ENCODE data around the gene KRT71.

Gene KRT71

GRCh38 chr12:52559979-52560378, 7.0 kb upstream of the KRT71 start:
- Mint-ChIP-seq H3K36me3 (no peaks in the 10 kb centered on the region), H3K4me3 (no peak overlapping the region), H3K9me3 (ENCODE audit: low read depth) (no peaks in the 10 kb centered on the region), H3K27me3 (peaks cover 3% of the 10 kb centered on the region), H3K4me1 (ENCODE audit: low read depth) (no peaks in the 10 kb centered on the region), H3K27ac (no peak overlapping the region)

- Mint-ChIP-seq H3K9me3 (ENCODE audit: low read depth) (no peaks in the 10 kb centered on the region), H3K27me3 (peaks cover 2% of the 10 kb centered on the region), H3K4me3 (no peak overlapping the region), H3K36me3 (no peaks in the 10 kb centered on the region), H3K27ac (no peak overlapping the region), H3K4me1 (ENCODE audit: low read depth) (no peaks in the 10 kb centered on the region)
These were observed 6.0 kb upstream of the KRT71 start for GRCh38 chr12:52558781-52559445.

- Mint-ChIP-seq H3K27me3 (peaks cover 1% of the 10 kb centered on the region), H3K4me3 (no peak overlapping the region), H3K4me1 (ENCODE audit: low read depth) (no peaks in the 10 kb centered on the region), H3K27ac (no peak overlapping the region), H3K36me3 (no peaks in the 10 kb centered on the region), H3K9me3 (ENCODE audit: low read depth) (no peaks in the 10 kb centered on the region)
These were observed 4.5 kb upstream of the KRT71 start for GRCh38 chr12:52557476-52557875.

GRCh38 chr12:52555577-52555976, 2.6 kb upstream of the KRT71 start:
- Mint-ChIP-seq H3K27ac (no peak overlapping the region), H3K4me3 (no peak overlapping the region), H3K27me3 (peaks cover 1% of the 10 kb centered on the region), H3K4me1 (ENCODE audit: low read depth) (no peaks in the 10 kb centered on the region), H3K36me3 (no peaks in the 10 kb centered on the region), H3K9me3 (ENCODE audit: low read depth) (no peaks in the 10 kb centered on the region)

GRCh38 chr12:52552055-52552454, 890 bp downstream of the KRT71 start:
- no peaks in the 10 kb centered on the region for H3K9me3 Mint-ChIP-seq (ENCODE audit: low read depth)
- no peaks in the 10 kb centered on the region for H3K4me1 Mint-ChIP-seq (ENCODE audit: low read depth)

GRCh38 chr12:52551216-52551865, 1.6 kb downstream of the KRT71 start:
- H3K27me3 Mint-ChIP-seq, result no peaks in the 10 kb centered on the region
- H3K4me3 Mint-ChIP-seq, result no peak overlapping the region
- H3K4me1 Mint-ChIP-seq (ENCODE audit: low read depth), result no peaks in the 10 kb centered on the region
- no peak overlapping the region for H3K27ac Mint-ChIP-seq
- H3K36me3 Mint-ChIP-seq, result no peaks in the 10 kb centered on the region
- no peaks in the 10 kb centered on the region for H3K9me3 Mint-ChIP-seq (ENCODE audit: low read depth)

More at GRCh38 chr12:52552055-52552454, 890 bp downstream of the KRT71 start:
- Mint-ChIP-seq H3K36me3 (no peaks in the 10 kb centered on the region), H3K27me3 (no peaks in the 10 kb centered on the region), H3K27ac (no peak overlapping the region), H3K4me3 (no peak overlapping the region)

GRCh38 chr12:52546126-52546525, 6.8 kb downstream of the KRT71 start:
- H3K27me3 Mint-ChIP-seq, result no peaks in the 10 kb centered on the region

GRCh38 chr12:52543985-52544883, 8.7 kb downstream of the KRT71 start:
- Mint-ChIP-seq H3K27ac (no peak overlapping the region), H3K36me3 (no peaks in the 10 kb centered on the region), H3K27me3 (no peaks in the 10 kb centered on the region), H3K9me3 (ENCODE audit: low read depth) (no peaks in the 10 kb centered on the region), H3K4me3 (no peak overlapping the region), H3K4me1 (ENCODE audit: low read depth) (no peaks in the 10 kb centered on the region)

More at GRCh38 chr12:52546126-52546525, 6.8 kb downstream of the KRT71 start:
- no peaks in the 10 kb centered on the region for H3K36me3 Mint-ChIP-seq
- no peaks in the 10 kb centered on the region for H3K4me1 Mint-ChIP-seq (ENCODE audit: low read depth)
- no peak overlapping the region for H3K4me3 Mint-ChIP-seq
- no peaks in the 10 kb centered on the region for H3K9me3 Mint-ChIP-seq (ENCODE audit: low read depth)
- H3K27ac Mint-ChIP-seq, result no peak overlapping the region

- H3K27me3 Mint-ChIP-seq, result no peaks in the 10 kb centered on the region
- no peak overlapping the region for H3K27ac Mint-ChIP-seq
- H3K4me1 Mint-ChIP-seq (ENCODE audit: low read depth), result no peaks in the 10 kb centered on the region
These were observed 10.1 kb downstream of the KRT71 start for GRCh38 chr12:52542785-52543318.

GRCh38 chr12:52542157-52542556, 10.8 kb downstream of the KRT71 start:
- Mint-ChIP-seq H3K27me3 (no peaks in the 10 kb centered on the region), H3K36me3 (no peaks in the 10 kb centered on the region), H3K4me3 (no peak overlapping the region), H3K9me3 (ENCODE audit: low read depth) (no peaks in the 10 kb centered on the region), H3K27ac (no peak overlapping the region), H3K4me1 (ENCODE audit: low read depth) (no peaks in the 10 kb centered on the region)

More at GRCh38 chr12:52542785-52543318, 10.1 kb downstream of the KRT71 start:
- no peak overlapping the region for H3K4me3 Mint-ChIP-seq
- H3K9me3 Mint-ChIP-seq (ENCODE audit: low read depth), result no peaks in the 10 kb centered on the region
- H3K36me3 Mint-ChIP-seq, result no peaks in the 10 kb centered on the region

GRCh38 chr12:52541709-52542108, 11.2 kb downstream of the KRT71 start:
- H3K27ac Mint-ChIP-seq, result no peak overlapping the region
- no peaks in the 10 kb centered on the region for H3K36me3 Mint-ChIP-seq
- no peaks in the 10 kb centered on the region for H3K9me3 Mint-ChIP-seq (ENCODE audit: low read depth)
- no peak overlapping the region for H3K4me3 Mint-ChIP-seq
- no peaks in the 10 kb centered on the region for H3K4me1 Mint-ChIP-seq (ENCODE audit: low read depth)
- H3K27me3 Mint-ChIP-seq, result no peaks in the 10 kb centered on the region

GRCh38 chr12:52540531-52540930, 12.4 kb downstream of the KRT71 start:
- no peak overlapping the region for H3K4me3 Mint-ChIP-seq

GRCh38 chr12:52539821-52540173, 13.1 kb downstream of the KRT71 start:
- no peak overlapping the region for H3K27ac Mint-ChIP-seq
- no peaks in the 10 kb centered on the region for H3K4me1 Mint-ChIP-seq (ENCODE audit: low read depth)
- H3K9me3 Mint-ChIP-seq (ENCODE audit: low read depth), result no peaks in the 10 kb centered on the region
- H3K4me3 Mint-ChIP-seq, result no peak overlapping the region
- H3K36me3 Mint-ChIP-seq, result no peaks in the 10 kb centered on the region
- no peaks in the 10 kb centered on the region for H3K27me3 Mint-ChIP-seq

More at GRCh38 chr12:52540531-52540930, 12.4 kb downstream of the KRT71 start:
- H3K36me3 Mint-ChIP-seq, result no peaks in the 10 kb centered on the region
- no peaks in the 10 kb centered on the region for H3K27me3 Mint-ChIP-seq
- no peaks in the 10 kb centered on the region for H3K9me3 Mint-ChIP-seq (ENCODE audit: low read depth)
- H3K4me1 Mint-ChIP-seq (ENCODE audit: low read depth), result no peaks in the 10 kb centered on the region
- no peak overlapping the region for H3K27ac Mint-ChIP-seq

GRCh38 chr12:52539083-52539820, 13.7 kb downstream of the KRT71 start:
- H3K27me3 Mint-ChIP-seq, result no peaks in the 10 kb centered on the region
- H3K36me3 Mint-ChIP-seq, result no peaks in the 10 kb centered on the region
- no peaks in the 10 kb centered on the region for H3K4me1 Mint-ChIP-seq (ENCODE audit: low read depth)
- no peak overlapping the region for H3K4me3 Mint-ChIP-seq
- no peak overlapping the region for H3K27ac Mint-ChIP-seq
- H3K9me3 Mint-ChIP-seq (ENCODE audit: low read depth), result no peaks in the 10 kb centered on the region

Measured in activated naive CD8-positive, alpha-beta T cell (primary cell).